DOHH2 (cell line): Measurements from ENCODE around the gene TIMP3.

Source experiments
- EZH2phosphoT487 ChIP-seq: fragments of 200-600 bp; sonication (generic); IDR thresholded peaks from 2 replicates; pipeline ENCODE4 v1.6.1; 2017; ENCODE audit warnings: borderline replicate concordance, mild to moderate bottlenecking, antibody characterized with exemption, low read length, moderate library complexity, mixed read lengths
- TF ChIP-seq, protein P1 (sequence below): fragments of 200-600 bp; sonication (generic); IDR thresholded peaks from one replicate; pipeline ENCODE4 v1.5.1; 2014; ENCODE audit warnings: antibody characterized with exemption, mild to moderate bottlenecking, low read depth, low read length; ENCODE audit not compliant: poor library complexity, severe bottlenecking

DNA sequence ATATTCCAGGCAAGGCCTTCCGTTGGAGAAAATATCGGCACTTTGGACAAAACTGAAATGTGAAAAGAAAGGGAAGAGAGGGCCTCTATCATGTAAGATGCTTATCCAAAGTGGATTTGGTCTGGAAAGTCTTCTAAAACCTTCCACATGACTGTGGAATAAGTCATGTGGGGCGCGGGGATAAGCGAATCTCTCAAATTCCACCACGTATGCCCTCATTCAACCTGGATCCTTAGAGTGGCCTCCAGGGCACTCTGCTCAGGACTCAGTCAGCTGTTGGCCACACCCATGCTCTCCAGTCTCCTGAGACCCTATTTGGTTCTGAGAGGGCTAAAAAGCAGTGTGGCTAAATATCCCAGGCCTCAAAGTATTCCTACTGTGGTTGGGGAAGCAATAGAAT, 2.0 kb upstream of the TIMP3 start:
- TF ChIP-seq, protein P1, sequence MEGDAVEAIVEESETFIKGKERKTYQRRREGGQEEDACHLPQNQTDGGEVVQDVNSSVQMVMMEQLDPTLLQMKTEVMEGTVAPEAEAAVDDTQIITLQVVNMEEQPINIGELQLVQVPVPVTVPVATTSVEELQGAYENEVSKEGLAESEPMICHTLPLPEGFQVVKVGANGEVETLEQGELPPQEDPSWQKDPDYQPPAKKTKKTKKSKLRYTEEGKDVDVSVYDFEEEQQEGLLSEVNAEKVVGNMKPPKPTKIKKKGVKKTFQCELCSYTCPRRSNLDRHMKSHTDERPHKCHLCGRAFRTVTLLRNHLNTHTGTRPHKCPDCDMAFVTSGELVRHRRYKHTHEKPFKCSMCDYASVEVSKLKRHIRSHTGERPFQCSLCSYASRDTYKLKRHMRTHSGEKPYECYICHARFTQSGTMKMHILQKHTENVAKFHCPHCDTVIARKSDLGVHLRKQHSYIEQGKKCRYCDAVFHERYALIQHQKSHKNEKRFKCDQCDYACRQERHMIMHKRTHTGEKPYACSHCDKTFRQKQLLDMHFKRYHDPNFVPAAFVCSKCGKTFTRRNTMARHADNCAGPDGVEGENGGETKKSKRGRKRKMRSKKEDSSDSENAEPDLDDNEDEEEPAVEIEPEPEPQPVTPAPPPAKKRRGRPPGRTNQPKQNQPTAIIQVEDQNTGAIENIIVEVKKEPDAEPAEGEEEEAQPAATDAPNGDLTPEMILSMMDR: no peak
- no peak for TF ChIP-seq EZH2phosphoT487
